ENCODE data around the gene KRT5.

Gene KRT5

DNA sequence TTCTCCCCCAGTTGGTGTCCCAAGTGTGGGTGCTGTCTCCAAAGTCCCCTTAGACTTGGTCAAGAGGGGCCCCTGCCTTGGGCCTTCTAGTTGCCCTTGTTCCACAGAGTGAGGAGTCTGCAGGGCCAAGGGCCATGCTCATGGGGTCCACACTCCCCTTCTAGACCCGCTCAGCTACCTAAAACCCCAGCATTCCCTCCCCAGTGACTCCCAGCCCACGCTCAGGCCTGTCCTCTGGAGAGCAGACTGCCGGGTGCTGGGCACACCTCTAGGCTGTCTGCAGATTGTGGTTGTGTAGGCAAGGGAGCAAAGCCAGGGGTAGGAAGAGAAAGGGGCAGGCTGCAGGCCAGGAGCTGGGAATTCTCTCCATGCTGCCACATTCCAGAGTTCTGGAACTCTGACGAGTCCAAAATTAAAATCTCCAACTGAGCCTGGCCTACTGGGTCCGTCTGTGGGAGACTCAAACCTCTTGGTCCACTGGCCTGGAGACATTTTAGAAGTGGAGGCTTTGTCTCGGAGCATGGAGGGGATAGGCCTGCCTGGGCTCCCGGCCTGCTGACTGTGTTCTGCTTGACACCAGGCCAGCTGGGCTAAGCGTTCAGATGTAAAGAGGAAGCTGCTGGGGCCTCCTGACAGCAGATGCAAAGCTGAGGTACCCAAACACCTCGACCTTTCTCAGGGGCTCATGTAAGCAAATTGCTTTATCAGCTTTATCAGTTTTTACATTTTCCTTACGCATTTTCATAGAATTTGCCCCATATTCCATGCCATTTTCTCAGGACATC is 13.7 kb upstream of the KRT5 start:
- no peak for TF ChIP-seq RARB (CRISPR knock-in tag; IDR thresholded peaks at IDR 0.05)
- no peak for TF ChIP-seq ZNF565 (CRISPR knock-in tag; conservative IDR thresholded peaks at IDR 0.05; ENCODE audit: low read depth)
- TF ChIP-seq ZNF8 (CRISPR knock-in tag; IDR thresholded peaks at IDR 0.05): no peak
- TF ChIP-seq, protein P1, sequence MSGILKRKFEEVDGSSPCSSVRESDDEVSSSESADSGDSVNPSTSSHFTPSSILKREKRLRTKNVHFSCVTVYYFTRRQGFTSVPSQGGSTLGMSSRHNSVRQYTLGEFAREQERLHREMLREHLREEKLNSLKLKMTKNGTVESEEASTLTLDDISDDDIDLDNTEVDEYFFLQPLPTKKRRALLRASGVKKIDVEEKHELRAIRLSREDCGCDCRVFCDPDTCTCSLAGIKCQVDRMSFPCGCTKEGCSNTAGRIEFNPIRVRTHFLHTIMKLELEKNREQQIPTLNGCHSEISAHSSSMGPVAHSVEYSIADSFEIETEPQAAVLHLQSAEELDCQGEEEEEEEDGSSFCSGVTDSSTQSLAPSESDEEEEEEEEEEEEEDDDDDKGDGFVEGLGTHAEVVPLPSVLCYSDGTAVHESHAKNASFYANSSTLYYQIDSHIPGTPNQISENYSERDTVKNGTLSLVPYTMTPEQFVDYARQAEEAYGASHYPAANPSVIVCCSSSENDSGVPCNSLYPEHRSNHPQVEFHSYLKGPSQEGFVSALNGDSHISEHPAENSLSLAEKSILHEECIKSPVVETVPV (CRISPR knock-in tag; IDR thresholded peaks at IDR 0.05): no peak
- TF ChIP-seq, protein P2, sequence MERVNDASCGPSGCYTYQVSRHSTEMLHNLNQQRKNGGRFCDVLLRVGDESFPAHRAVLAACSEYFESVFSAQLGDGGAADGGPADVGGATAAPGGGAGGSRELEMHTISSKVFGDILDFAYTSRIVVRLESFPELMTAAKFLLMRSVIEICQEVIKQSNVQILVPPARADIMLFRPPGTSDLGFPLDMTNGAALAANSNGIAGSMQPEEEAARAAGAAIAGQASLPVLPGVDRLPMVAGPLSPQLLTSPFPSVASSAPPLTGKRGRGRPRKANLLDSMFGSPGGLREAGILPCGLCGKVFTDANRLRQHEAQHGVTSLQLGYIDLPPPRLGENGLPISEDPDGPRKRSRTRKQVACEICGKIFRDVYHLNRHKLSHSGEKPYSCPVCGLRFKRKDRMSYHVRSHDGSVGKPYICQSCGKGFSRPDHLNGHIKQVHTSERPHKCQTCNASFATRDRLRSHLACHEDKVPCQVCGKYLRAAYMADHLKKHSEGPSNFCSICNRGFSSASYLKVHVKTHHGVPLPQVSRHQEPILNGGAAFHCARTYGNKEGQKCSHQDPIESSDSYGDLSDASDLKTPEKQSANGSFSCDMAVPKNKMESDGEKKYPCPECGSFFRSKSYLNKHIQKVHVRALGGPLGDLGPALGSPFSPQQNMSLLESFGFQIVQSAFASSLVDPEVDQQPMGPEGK (CRISPR knock-in tag; IDR thresholded peaks at IDR 0.05; ENCODE audit: borderline replicate concordance): no peak
- no peak for ATAC-seq

DNA sequence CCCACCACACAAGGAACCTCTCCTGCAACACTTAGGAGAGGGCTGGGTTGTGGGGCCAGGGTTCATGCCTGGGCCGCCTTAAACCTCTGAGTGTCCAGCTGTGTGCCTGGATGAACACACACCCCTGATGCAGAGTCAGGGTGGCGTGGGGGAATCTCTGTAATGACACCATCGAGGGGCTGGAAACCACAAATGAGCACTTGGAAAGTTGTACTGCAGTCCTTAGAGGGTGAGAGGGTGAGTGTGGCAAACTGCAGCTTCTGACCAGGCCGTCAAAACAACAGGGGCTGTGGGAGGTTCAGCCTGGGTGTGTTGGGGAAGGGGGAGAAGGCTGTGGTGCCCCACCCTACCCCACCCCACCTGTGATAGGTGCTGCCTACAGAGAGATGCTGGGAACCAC is 12.4 kb upstream of the KRT5 start:
- TF ChIP-seq ISL1 (CRISPR knock-in tag; IDR thresholded peaks at IDR 0.05) (no peak), ZNF70 (CRISPR knock-in tag; IDR thresholded peaks at IDR 0.05) (no peak), RARB (CRISPR knock-in tag; IDR thresholded peaks at IDR 0.05) (no peak), SNAI2 (CRISPR knock-in tag; IDR thresholded peaks at IDR 0.05) (no peak), ARNTL (CRISPR knock-in tag; IDR thresholded peaks at IDR 0.05; ENCODE audit: borderline replicate concordance, low read depth) (no peak)
- TF ChIP-seq, protein P3, sequence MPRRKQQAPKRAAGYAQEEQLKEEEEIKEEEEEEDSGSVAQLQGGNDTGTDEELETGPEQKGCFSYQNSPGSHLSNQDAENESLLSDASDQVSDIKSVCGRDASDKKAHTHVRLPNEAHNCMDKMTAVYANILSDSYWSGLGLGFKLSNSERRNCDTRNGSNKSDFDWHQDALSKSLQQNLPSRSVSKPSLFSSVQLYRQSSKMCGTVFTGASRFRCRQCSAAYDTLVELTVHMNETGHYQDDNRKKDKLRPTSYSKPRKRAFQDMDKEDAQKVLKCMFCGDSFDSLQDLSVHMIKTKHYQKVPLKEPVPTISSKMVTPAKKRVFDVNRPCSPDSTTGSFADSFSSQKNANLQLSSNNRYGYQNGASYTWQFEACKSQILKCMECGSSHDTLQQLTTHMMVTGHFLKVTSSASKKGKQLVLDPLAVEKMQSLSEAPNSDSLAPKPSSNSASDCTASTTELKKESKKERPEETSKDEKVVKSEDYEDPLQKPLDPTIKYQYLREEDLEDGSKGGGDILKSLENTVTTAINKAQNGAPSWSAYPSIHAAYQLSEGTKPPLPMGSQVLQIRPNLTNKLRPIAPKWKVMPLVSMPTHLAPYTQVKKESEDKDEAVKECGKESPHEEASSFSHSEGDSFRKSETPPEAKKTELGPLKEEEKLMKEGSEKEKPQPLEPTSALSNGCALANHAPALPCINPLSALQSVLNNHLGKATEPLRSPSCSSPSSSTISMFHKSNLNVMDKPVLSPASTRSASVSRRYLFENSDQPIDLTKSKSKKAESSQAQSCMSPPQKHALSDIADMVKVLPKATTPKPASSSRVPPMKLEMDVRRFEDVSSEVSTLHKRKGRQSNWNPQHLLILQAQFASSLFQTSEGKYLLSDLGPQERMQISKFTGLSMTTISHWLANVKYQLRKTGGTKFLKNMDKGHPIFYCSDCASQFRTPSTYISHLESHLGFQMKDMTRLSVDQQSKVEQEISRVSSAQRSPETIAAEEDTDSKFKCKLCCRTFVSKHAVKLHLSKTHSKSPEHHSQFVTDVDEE (CRISPR knock-in tag; IDR thresholded peaks at IDR 0.05): no peak
- ATAC-seq: no peak

DNA sequence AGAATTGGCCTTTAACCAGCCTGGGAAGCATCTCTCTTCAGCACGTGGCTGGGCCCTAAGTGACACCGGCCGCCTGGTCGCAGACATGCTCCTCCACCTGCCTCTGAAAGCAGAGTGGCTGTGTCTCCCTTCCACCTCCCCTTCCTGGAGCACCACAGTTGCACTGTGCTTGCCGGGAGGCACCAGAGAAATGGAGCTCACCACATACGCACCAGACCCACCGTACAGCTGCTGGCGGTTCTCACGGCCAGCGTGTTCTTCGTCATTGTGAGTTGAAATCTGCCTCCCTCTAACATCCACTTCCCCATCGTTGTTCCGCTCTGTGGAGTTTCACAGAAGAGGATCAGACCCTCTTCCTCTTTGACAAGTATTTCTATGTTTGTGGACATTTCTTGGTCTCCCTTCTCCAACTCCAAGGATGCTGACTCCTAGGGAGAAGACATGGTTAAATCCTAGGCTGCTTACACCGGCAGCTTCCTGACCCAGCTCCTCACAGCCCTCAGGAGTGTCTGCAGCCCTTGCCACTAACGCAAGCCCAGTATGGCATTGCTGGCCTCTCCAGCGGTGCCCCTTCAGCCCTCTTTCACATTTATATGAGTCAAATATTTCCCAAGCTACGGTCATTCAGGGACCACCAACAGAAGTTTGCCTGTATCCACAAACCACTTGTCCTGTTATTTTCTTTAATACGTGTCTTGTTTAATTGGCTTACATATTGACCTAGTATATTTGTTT is 11.5 kb upstream of the KRT5 start:
- TF ChIP-seq TOX (CRISPR knock-in tag; IDR thresholded peaks at IDR 0.05; ENCODE audit: borderline replicate concordance) (no peak), ZFP3 (CRISPR knock-in tag; IDR thresholded peaks at IDR 0.05) (no peak), ZC3H10 (CRISPR knock-in tag; IDR thresholded peaks at IDR 0.05) (no peak), ZNF8 (CRISPR knock-in tag; IDR thresholded peaks at IDR 0.05) (no peak), TCF4 (CRISPR knock-in tag; IDR thresholded peaks at IDR 0.05; ENCODE audit: borderline replicate concordance) (no peak), PPARA (CRISPR knock-in tag; IDR thresholded peaks at IDR 0.05; ENCODE audit: borderline replicate concordance) (no peak), ZNF70 (CRISPR knock-in tag; IDR thresholded peaks at IDR 0.05) (no peak), BACH2 (CRISPR knock-in tag; IDR thresholded peaks at IDR 0.05; ENCODE audit: borderline replicate concordance) (no peak), ARNTL (CRISPR knock-in tag; IDR thresholded peaks at IDR 0.05; ENCODE audit: borderline replicate concordance, low read depth) (no peak), ZNF565 (CRISPR knock-in tag; conservative IDR thresholded peaks at IDR 0.05; ENCODE audit: low read depth) (no peak)
- TF ChIP-seq, protein P4, sequence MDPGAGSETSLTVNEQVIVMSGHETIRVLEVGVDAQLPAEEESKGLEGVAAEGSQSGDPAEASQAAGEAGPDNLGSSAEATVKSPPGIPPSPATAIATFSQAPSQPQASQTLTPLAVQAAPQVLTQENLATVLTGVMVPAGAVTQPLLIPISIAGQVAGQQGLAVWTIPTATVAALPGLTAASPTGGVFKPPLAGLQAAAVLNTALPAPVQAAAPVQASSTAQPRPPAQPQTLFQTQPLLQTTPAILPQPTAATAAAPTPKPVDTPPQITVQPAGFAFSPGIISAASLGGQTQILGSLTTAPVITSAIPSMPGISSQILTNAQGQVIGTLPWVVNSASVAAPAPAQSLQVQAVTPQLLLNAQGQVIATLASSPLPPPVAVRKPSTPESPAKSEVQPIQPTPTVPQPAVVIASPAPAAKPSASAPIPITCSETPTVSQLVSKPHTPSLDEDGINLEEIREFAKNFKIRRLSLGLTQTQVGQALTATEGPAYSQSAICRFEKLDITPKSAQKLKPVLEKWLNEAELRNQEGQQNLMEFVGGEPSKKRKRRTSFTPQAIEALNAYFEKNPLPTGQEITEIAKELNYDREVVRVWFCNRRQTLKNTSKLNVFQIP (CRISPR knock-in tag; IDR thresholded peaks at IDR 0.05; ENCODE audit: borderline replicate concordance, low read depth): no peak
- TF ChIP-seq, protein P5, sequence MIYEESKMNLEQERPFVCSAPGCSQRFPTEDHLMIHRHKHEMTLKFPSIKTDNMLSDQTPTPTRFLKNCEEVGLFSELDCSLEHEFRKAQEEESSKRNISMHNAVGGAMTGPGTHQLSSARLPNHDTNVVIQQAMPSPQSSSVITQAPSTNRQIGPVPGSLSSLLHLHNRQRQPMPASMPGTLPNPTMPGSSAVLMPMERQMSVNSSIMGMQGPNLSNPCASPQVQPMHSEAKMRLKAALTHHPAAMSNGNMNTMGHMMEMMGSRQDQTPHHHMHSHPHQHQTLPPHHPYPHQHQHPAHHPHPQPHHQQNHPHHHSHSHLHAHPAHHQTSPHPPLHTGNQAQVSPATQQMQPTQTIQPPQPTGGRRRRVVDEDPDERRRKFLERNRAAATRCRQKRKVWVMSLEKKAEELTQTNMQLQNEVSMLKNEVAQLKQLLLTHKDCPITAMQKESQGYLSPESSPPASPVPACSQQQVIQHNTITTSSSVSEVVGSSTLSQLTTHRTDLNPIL (CRISPR knock-in tag; IDR thresholded peaks at IDR 0.05; ENCODE audit: low read depth): no peak
- no peak for ATAC-seq

Data from SK-N-SH treated with all-trans-retinoic acid at 6 μM for 48 hours (cell line).